Mucosa of stomach (tissue), 1 donor: ENCODE results near the gene R3HCC1L.

Experiments used
- H3K27me3 ChIP-seq: one replicate; pipeline ENCODE4 v1.7.0; 2013; ENCODE audit warnings: mild to moderate bottlenecking, low read length; ENCODE audit not compliant: control insufficient read depth, insufficient read depth
- H3K36me3 ChIP-seq: one replicate; pipeline ENCODE4 v1.7.0; 2013; ENCODE audit warnings: low read length; ENCODE audit not compliant: control insufficient read depth, insufficient read depth
- H3K4me1 ChIP-seq: one replicate; pipeline ENCODE4 v1.7.0; 2013; ENCODE audit warnings: mild to moderate bottlenecking, low read length; ENCODE audit not compliant: control insufficient read depth, insufficient read depth
- H3K4me3 ChIP-seq: one replicate; pipeline ENCODE4 v1.7.0; 2013; ENCODE audit warnings: low read length
- H3K9ac ChIP-seq: one replicate; pipeline ENCODE4 v1.7.0; 2013; ENCODE audit warnings: mild to moderate bottlenecking, low read length, moderate library complexity
- H3K9me3 ChIP-seq: one replicate; pipeline ENCODE4 v1.7.0; 2013; ENCODE audit warnings: mild to moderate bottlenecking, low read length, moderate library complexity; ENCODE audit not compliant: control insufficient read depth
- donor health status: Pancreatic carcinoma.

R3HCC1L gene

DNA sequence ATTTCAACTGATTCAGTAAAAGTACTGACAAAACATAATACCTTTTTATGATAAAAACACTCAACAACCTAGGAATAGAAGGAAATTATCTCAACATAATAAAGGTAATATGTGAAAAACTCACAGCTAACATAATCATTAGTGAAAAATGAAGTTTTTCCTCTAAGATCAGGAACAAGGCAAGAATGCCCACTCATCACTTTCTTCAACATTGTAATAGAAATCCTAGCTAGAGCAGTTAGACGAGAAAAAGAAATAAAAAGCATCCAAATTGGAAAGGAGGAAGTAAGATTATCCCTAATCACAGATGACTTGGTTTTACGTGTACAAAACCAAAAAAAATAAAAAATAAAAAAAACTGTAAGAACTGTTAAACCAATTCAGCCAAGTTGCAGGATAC lies 58.6 kb downstream of the R3HCC1L start:
- Histone ChIP-seq H3K9me3 (no peaks in the 10 kb centered on the region), H3K4me3 (no peak overlapping the region), H3K27me3 (no peaks in the 10 kb centered on the region), H3K4me1 (no peaks in the 10 kb centered on the region), H3K9ac (no peak overlapping the region), H3K36me3 (no peaks in the 10 kb centered on the region)

DNA sequence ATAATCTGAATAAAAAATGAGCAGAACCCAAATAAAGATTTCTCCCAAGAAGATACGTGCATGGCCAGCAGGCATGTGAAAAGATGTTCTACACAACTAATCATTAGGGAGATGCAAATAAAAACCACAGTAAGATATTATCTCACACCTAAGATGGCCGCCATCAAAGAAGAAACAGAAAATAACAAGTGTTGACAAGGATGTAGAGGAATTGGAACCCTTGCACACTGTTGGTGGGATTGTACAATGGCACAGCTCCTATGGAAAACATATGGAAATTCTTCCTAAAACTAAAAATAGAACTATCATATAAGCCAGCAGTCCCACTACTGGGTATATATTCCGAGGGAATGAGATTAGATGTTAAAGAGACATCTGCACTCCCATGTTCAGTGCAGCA lies 60.2 kb downstream of the R3HCC1L start:
- no peaks in the 10 kb centered on the region for H3K9me3 ChIP-seq
- H3K36me3 ChIP-seq, result no peaks in the 10 kb centered on the region
- no peak overlapping the region for H3K4me3 ChIP-seq

DNA sequence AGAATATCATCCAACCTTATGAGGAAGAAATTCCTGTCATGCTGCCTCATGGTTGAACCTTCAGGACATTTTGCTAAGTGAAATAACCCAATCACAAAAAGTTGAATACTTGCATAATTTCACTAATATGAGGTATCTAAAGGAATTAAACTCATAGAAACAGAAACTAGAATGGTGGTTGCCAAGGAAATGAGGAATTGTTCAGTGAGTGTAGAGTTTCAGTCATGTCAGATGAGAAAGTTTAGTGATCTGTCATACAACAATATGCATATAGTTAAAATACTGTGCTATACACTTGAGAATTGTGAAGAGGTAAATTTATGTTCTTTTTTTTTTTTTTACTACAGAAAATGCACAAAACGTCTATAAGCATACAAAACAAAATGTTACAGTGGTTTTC lies 60.7 kb downstream of the R3HCC1L start:
- H3K4me1 ChIP-seq, result no peaks in the 10 kb centered on the region
- H3K9me3 ChIP-seq, result no peaks in the 10 kb centered on the region
- no peaks in the 10 kb centered on the region for H3K27me3 ChIP-seq
- no peak overlapping the region for H3K4me3 ChIP-seq
- no peak overlapping the region for H3K9ac ChIP-seq
- no peaks in the 10 kb centered on the region for H3K36me3 ChIP-seq

More for the DNA sequence above, 60.2 kb downstream of the R3HCC1L start:
- Histone ChIP-seq H3K9ac (no peak overlapping the region), H3K27me3 (no peaks in the 10 kb centered on the region), H3K4me1 (no peaks in the 10 kb centered on the region)

DNA sequence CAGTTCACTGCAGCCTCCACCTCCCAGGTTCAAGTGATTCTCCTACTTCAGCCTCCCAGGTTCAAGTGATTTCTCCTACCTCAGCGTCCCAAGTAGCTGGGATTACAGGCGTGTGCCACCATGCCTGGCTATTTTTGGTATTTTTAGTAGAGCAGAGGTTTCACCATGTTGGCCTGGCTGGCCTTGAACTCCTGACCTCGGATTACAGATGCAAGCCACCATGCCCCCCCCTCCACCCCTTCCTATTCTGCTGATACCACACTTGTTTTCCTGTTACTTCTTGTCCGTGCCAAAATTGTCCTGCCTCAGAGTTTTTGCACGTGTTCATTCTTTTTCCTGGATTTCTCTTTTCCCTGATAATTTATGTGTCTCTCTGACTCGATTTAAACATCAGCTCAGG lies 62.5 kb downstream of the R3HCC1L start:
- Histone ChIP-seq H3K36me3 (no peaks in the 10 kb centered on the region), H3K4me3 (no peak overlapping the region), H3K9ac (no peak overlapping the region), H3K27me3 (no peaks in the 10 kb centered on the region), H3K9me3 (no peaks in the 10 kb centered on the region), H3K4me1 (no peaks in the 10 kb centered on the region)

DNA sequence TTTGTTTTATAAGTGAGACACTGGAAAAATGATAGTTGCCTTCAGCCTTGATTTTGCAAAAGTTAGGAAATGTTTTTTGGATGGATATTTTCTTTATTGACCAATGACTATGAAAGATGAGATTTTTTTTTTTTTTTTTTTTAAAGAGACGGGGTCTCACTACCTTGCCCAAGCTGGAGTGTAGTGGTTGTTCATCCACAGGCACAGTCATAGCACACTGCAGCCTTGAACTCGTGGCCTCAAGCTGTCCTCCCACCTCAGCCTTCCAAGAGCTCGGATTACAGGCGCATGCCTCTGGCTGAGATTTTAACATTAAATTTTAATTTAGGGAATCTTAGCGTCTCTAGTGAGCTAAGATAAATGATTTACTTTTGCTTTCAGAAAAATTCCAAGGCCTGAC lies 67.3 kb downstream of the R3HCC1L start:
- Histone ChIP-seq H3K36me3 (no peaks in the 10 kb centered on the region), H3K4me3 (no peak overlapping the region), H3K9ac (no peak overlapping the region)

DNA sequence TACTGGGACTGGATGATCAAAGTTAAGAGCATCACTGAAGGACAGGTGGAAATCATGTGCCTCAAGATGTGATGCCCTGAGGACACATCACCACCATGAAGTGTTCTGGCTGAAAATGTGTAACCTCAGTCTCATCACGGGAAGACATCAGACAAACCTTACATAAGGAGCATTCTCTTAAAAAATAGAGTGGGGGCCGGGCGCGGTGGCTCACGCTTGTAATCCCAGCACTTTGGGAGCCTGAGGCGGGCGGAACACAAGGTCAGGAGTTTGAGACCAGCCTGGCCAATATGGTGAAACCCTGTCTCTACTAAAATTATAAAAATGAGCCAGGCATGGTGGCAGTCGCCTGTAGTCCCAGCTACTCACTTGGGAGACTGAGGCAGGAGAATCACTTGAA lies 67.9 kb downstream of the R3HCC1L start:
- no peaks in the 10 kb centered on the region for H3K27me3 ChIP-seq
- no peaks in the 10 kb centered on the region for H3K4me1 ChIP-seq
- H3K9me3 ChIP-seq, result no peaks in the 10 kb centered on the region
- no peaks in the 10 kb centered on the region for H3K36me3 ChIP-seq
- H3K4me3 ChIP-seq, result no peak overlapping the region
- H3K9ac ChIP-seq, result no peak overlapping the region

More for the DNA sequence above, 67.3 kb downstream of the R3HCC1L start:
- H3K9me3 ChIP-seq, result no peaks in the 10 kb centered on the region
- H3K27me3 ChIP-seq, result no peaks in the 10 kb centered on the region
- H3K4me1 ChIP-seq, result no peaks in the 10 kb centered on the region

DNA sequence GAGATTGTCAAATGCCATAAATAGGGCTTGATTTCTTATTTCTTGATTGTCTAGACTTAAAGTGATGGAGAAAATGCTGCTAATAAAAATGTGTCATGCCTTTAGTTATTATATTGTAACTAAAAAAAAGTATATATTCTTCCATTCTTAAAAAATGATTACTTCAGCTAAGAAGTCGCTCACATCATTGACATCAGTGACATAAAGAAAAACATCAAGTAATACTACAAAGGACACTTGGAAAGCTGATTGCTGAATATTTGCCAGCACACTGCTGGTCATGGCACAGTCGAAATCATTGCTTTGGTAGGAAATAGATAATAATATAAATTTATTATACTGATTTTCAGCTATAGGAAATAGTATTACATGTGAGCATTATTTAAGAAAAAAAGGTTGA lies 70.9 kb downstream of the R3HCC1L start:
- no peaks in the 10 kb centered on the region for H3K27me3 ChIP-seq
- H3K9me3 ChIP-seq, result no peaks in the 10 kb centered on the region
- H3K4me1 ChIP-seq, result no peaks in the 10 kb centered on the region

DNA sequence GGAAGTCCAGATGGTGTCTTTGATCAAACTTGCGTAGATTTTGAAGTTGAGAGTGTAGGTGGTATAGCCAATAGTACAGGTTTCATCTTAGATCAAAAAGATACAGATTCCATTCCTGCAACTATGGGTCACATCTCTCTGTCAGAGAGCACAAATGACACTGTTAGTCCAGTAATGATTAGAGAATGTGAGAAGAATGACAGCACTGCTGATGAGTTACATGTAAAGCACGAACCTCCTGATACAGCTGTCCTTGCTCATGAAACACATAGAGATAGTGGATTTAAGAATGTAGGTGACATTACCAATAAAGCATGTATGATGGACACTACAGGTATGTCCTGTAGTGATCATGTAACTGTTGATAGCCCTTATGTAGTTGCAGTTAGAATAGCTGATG lies 74.5 kb downstream of the R3HCC1L start:
- no peaks in the 10 kb centered on the region for H3K4me1 ChIP-seq
- no peak overlapping the region for H3K4me3 ChIP-seq
- H3K36me3 ChIP-seq, result peaks cover 8% of the 10 kb centered on the region
- no peaks in the 10 kb centered on the region for H3K27me3 ChIP-seq
- no peaks in the 10 kb centered on the region for H3K9me3 ChIP-seq
- no peak overlapping the region for H3K9ac ChIP-seq

More for the DNA sequence above, 70.9 kb downstream of the R3HCC1L start:
- Histone ChIP-seq H3K4me3 (no peak overlapping the region), H3K9ac (no peak overlapping the region), H3K36me3 (peaks cover 8% of the 10 kb centered on the region)

DNA sequence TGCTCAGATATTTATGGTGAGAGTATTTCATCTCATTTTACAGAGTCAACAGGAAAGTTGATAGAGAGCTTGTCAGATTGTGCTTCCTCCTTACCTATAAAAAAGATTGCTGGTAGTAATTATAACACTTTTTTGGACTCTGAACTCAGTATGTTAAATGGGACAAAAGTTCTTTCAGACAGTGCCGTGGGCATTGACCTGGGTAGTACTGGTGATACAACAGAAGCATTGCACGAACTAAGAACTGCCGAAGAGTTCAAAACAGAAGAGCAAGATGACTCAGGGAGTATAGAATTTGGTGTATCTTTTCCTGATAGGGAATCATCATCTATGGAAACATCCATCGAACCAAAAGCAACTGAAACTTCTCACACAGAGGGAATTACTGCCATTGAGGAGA lies 75.0 kb downstream of the R3HCC1L start:
- Histone ChIP-seq H3K9me3 (no peaks in the 10 kb centered on the region), H3K9ac (no peak overlapping the region), H3K36me3 (peaks cover 8% of the 10 kb centered on the region), H3K4me3 (no peak overlapping the region), H3K4me1 (no peaks in the 10 kb centered on the region), H3K27me3 (no peaks in the 10 kb centered on the region)

DNA sequence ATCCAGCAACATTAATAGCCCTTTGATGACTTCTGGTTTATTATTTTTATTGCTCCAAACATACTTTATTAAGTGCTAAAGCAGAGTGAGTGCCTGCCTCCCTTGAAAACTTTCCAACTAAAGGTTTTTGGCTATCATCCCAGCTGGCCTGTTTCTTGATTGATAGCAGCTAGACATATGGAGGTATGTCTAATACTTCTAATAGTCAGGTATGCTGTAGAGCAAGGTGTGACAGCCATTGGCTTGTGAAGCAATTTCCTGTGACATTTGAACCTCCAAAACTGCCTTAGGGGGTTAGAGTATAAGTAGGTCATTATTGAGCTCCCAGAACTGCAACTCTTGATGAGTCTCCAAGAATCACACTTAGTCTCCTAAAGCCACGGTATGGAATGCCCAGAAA lies 77.7 kb downstream of the R3HCC1L start:
- H3K36me3 ChIP-seq, result peaks cover 8% of the 10 kb centered on the region
- H3K4me1 ChIP-seq, result no peaks in the 10 kb centered on the region
- no peaks in the 10 kb centered on the region for H3K27me3 ChIP-seq
- no peaks in the 10 kb centered on the region for H3K9me3 ChIP-seq
- no peak overlapping the region for H3K4me3 ChIP-seq
- no peak overlapping the region for H3K9ac ChIP-seq

DNA sequence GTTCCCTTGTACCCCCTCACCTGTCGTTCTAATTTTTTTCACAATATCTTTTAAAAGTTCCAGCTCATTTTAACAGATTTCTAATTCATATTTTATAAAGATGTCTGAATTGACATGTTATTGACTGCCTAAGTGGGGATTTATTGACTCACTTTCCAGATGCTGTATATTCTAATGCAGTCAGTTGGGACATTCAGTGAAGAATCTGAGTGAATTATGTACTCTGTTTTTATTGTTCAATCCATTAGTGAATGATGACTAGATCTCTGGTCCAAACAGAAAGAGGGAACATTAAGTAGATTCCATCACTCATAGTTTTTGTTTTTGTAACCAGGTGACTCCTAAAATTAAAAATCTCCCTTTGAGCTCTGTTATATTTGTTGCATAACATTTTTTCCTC lies 79.3 kb downstream of the R3HCC1L start:
- no peaks in the 10 kb centered on the region for H3K9me3 ChIP-seq
- no peak overlapping the region for H3K9ac ChIP-seq
- H3K4me3 ChIP-seq, result no peak overlapping the region
- H3K4me1 ChIP-seq, result no peaks in the 10 kb centered on the region
- H3K27me3 ChIP-seq, result no peaks in the 10 kb centered on the region
- H3K36me3 ChIP-seq, result peaks cover under 1% of the 10 kb centered on the region

DNA sequence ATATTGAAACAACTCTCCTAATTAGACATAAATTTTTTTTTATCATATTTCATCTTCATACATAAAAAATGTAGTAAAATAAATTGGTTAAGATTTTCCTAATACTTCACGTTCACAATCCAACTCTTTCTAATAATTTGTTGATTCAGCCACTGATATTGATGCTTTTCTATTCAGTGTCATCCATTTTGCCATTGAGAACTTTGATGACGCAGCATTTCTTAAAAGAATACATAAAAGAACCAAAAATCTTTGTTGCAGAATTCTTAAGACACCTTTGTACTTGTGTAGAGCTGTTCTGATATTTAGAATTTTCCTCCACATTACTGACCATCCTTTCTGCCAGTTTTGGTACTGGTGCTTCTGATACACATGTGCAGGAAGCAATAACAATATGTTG lies 80.9 kb downstream of the R3HCC1L start:
- Histone ChIP-seq H3K27me3 (no peaks in the 10 kb centered on the region), H3K9ac (no peak overlapping the region), H3K4me3 (no peak overlapping the region), H3K36me3 (no peaks in the 10 kb centered on the region), H3K9me3 (no peaks in the 10 kb centered on the region), H3K4me1 (no peaks in the 10 kb centered on the region)

DNA sequence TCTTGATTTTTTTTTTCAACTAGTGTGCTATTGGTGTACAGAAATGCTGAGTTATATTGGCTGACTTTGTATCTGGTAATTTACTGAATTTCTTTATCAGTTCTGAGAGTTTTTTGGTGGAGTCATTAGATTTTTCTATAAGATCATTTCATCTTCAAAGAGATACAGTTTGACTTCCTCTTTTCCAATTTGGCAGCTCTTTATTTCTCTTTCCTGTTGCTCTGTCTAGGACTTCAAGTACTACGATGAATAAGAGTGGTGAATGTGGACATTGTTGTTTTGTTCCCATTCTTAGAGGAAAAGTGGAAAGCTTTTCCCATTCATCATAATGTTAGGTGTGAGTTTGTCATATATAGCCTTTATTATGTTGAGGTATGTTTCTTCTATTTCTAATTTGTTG lies 83.3 kb downstream of the R3HCC1L start:
- no peaks in the 10 kb centered on the region for H3K9me3 ChIP-seq
- no peaks in the 10 kb centered on the region for H3K4me1 ChIP-seq
- no peaks in the 10 kb centered on the region for H3K36me3 ChIP-seq
- no peak overlapping the region for H3K4me3 ChIP-seq
- H3K27me3 ChIP-seq, result no peaks in the 10 kb centered on the region
- no peak overlapping the region for H3K9ac ChIP-seq
